Nephron progenitor cell (in vitro differentiated cells): ENCODE measurements around the gene SNTG2.

Source experiments
- DNase-seq: peaks from one replicate; pipeline ENCODE4 v3.0.0; 2021
- H3K27ac Mint-ChIP-seq: 2 replicates; pipeline ENCODE4 v1.8.0; 2021; ENCODE audit warnings: mild to moderate bottlenecking, moderate library complexity, mixed read lengths
- H3K27me3 Mint-ChIP-seq: 2 replicates; pipeline ENCODE4 v1.8.0; 2021; ENCODE audit warnings: mild to moderate bottlenecking, low read depth, mixed read lengths; ENCODE audit not compliant: poor library complexity
- H3K36me3 Mint-ChIP-seq: 2 replicates; pipeline ENCODE4 v1.8.0; 2021; ENCODE audit warnings: low read depth, mixed read lengths
- H3K4me1 Mint-ChIP-seq: 2 replicates; pipeline ENCODE4 v1.8.0; 2021; ENCODE audit warnings: mixed read lengths
- H3K4me3 Mint-ChIP-seq: 2 replicates; pipeline ENCODE4 v1.8.0; 2021; ENCODE audit warnings: mild to moderate bottlenecking, moderate library complexity, mixed read lengths
- H3K9me3 Mint-ChIP-seq: 2 replicates; pipeline ENCODE4 v1.8.0; 2021; ENCODE audit warnings: mild to moderate bottlenecking, moderate library complexity, mixed read lengths
- CTCF ChIP-seq: fragments of 200-600 bp; sonication (generic); IDR thresholded peaks from 2 replicates; pipeline ENCODE4 v1.5.0; 2021; ENCODE audit warnings: antibody characterized with exemption

The SNTG2 gene

DNA sequence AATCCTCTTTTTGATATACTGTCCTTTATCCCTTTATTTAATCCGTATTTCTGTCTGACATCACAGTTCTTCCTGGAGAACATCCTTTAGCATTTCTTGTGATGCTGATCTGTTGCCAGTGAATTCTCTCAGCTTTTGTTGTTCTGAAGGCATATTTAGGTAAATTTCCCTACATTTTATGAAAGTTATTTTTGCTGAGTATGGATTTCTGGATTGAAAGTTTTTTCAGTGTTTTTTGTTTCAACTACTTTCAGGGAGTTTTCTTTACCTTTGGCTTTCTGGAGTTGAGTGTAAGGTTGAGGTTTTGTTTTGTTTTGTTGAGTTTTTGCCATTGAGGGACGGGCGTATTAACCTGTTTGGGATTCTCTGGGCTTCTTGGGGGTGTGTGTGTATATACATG lies 22.5 kb downstream of the SNTG2 start:
- peaks cover 9% of the 10 kb centered on the region for H3K27me3 Mint-ChIP-seq
- H3K4me3 Mint-ChIP-seq, result no peak overlapping the region
- H3K4me1 Mint-ChIP-seq, result peaks cover 16% of the 10 kb centered on the region
- no peak overlapping the region for H3K27ac Mint-ChIP-seq
- peaks cover 27% of the 10 kb centered on the region for H3K9me3 Mint-ChIP-seq
- DNase-seq, result no peak
- peaks cover 7% of the 10 kb centered on the region for H3K36me3 Mint-ChIP-seq
- TF ChIP-seq CTCF, result no peak

- TF ChIP-seq CTCF, result no peak
- no peak overlapping the region for H3K4me3 Mint-ChIP-seq
- H3K36me3 Mint-ChIP-seq, result no peaks in the 10 kb centered on the region
- no peak for DNase-seq
- H3K27me3 Mint-ChIP-seq, result peaks cover 9% of the 10 kb centered on the region
- H3K4me1 Mint-ChIP-seq, result peaks cover 16% of the 10 kb centered on the region
- peaks cover 17% of the 10 kb centered on the region for H3K9me3 Mint-ChIP-seq
- no peak overlapping the region for H3K27ac Mint-ChIP-seq
These were observed 23.4 kb downstream of the SNTG2 start for GRCh38 chr2:974054-974453.

DNA sequence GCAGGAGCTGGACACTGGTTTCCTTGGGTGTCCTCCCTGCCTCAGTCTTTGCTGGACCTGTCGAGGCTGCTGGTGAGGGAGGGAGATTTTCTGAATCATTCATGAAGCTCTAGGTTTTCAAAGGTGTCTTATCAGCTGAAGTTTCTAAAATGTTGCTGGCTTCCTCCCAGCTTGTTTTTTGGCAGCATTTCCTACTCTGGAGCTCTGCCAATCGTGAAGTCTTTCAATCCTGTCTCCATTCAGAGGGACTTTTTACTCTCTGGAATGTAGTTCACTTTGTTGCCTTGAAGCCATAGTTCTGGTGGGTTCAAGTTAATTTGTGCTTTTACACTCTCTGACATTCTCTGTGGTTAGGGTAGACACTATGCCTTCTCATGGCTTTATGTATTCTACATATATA lies 23.9 kb downstream of the SNTG2 start:
- H3K4me1 Mint-ChIP-seq, result peaks cover 16% of the 10 kb centered on the region
- H3K9me3 Mint-ChIP-seq, result peaks cover 13% of the 10 kb centered on the region
- TF ChIP-seq CTCF, result no peak
- peaks cover 9% of the 10 kb centered on the region for H3K27me3 Mint-ChIP-seq
- DNase-seq, result no peak
- H3K36me3 Mint-ChIP-seq, result no peaks in the 10 kb centered on the region
- no peak overlapping the region for H3K4me3 Mint-ChIP-seq
- H3K27ac Mint-ChIP-seq, result no peak overlapping the region

DNA sequence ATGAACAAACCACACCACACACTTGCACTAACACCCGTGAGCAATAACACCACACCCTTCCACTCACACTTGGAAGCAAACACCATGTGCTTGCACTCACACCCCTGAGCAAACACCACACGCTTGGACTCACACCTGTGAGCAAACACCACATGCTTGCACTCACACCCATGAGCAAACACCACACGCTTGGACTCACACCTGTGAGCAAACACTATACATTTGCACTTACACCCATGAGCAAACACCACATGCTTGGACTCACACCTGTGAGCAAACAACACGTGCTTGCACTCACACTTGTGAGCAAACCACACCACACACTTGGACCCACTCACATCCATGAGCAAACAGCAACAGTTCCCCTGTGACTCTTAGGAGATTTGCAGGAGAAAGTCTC lies 24.4 kb downstream of the SNTG2 start:
- no peaks in the 10 kb centered on the region for H3K36me3 Mint-ChIP-seq
- TF ChIP-seq CTCF, result no peak
- DNase-seq, result no peak
- H3K27ac Mint-ChIP-seq, result no peak overlapping the region
- peaks cover 9% of the 10 kb centered on the region for H3K27me3 Mint-ChIP-seq
- peaks cover 16% of the 10 kb centered on the region for H3K4me1 Mint-ChIP-seq
- H3K9me3 Mint-ChIP-seq, result peaks cover 7% of the 10 kb centered on the region
- H3K4me3 Mint-ChIP-seq, result no peak overlapping the region

GRCh38 chr2:979069-979928 lies 28.6 kb downstream of the SNTG2 start:
- no peak for TF ChIP-seq CTCF
- Mint-ChIP-seq H3K36me3 (no peaks in the 10 kb centered on the region), H3K27ac (no peak overlapping the region), H3K4me1 (peaks cover 26% of the 10 kb centered on the region), H3K27me3 (peaks cover 13% of the 10 kb centered on the region), H3K4me3 (no peak overlapping the region), H3K9me3 (no peaks in the 10 kb centered on the region)
- DNase-seq, result no peak

DNA sequence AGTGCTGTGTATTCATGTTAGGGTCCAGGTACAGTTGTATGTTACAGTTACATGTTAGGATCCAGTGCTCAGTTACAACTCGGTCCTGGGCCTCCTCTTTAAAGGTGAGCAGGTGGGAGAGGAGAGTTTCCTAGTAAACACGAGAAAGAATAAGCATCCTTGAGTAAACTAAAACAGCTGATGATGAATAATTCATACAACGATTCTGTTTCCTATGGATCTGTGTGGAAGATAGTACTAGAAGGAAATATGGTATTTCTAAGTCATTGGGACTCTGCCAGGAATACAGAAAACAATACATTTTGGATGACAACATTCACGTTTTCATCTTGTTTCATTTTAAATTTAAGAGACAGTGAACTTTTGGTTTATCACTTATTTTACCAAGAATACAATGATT lies 29.5 kb downstream of the SNTG2 start:
- DNase-seq, result no peak
- no peaks in the 10 kb centered on the region for H3K9me3 Mint-ChIP-seq
- no peak overlapping the region for H3K27ac Mint-ChIP-seq
- no peaks in the 10 kb centered on the region for H3K36me3 Mint-ChIP-seq
- H3K4me3 Mint-ChIP-seq, result no peak overlapping the region
- peaks cover 35% of the 10 kb centered on the region for H3K4me1 Mint-ChIP-seq
- no peak for TF ChIP-seq CTCF
- H3K27me3 Mint-ChIP-seq, result peaks cover 18% of the 10 kb centered on the region
